Measurements from ENCODE around the gene GNA14.
A peak's percentile ranks its signal among the peaks of the same experiment; 100 is the strongest.
"Not testable (repeated sequence)": the region's sequence is repeated elsewhere in the genome, so short reads cannot be mapped to it uniquely, and the experiment has no call there.

The GNA14 gene

DNA sequence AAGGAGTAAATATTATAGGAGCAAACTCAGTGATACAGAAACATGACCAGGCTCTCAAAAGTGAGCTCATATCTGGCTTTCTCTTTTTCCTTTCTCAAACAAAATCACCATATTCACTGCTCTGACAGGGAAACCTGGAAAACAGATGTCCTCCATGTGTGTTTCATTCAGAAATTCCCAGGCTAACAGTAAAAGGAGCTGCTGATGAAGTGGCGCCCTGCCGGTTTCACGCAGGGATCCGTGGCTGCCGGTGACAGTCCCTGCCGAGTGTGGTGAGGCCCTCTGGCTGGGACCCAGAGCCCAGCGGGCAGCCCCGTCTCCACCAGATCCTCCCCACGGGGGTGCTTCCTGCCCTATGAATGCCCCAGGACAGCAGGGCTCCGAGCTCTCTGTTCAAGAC is 208.1 kb downstream of the GNA14 start:
- DNase-seq, result no peak

DNA sequence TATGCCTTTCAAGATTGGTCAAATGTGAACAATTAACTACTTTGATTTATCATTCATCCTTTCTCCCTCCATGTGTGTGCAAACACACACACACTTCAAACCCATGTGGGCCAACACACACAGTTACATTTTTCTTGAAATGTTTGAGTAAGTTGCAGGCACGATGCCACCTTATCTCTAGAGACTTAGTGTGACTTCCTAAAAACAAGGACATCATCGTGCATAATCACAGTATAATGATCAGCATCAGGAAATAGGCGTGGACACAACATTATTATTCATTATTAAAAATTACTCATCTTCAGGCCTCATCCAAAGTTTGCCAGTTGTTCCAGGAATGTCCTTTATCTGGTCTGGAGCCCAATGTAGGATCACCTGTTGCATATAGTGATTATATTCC is 209.5 kb downstream of the GNA14 start:
- DNase-seq, result no peak

DNA sequence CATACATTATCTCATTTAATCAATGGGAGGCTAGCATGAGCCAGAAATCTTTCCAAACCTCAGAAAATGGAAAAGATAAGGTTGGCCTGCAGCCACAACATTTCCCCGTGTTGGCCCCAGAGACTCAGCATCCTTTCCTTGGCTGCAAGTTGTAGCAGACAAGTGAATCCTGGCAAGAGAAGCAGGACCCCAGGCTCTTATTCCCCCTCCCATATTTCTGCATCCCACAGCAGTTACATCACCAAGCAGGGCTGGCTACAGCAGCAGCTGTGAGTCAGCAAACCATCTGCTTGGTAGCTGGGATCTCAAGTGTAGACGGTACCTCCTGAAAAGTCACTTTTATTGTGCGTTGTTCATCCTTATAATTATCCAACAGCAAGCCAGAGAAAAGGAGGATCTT is 212.4 kb downstream of the GNA14 start:
- DNase-seq, result no peak

DNA sequence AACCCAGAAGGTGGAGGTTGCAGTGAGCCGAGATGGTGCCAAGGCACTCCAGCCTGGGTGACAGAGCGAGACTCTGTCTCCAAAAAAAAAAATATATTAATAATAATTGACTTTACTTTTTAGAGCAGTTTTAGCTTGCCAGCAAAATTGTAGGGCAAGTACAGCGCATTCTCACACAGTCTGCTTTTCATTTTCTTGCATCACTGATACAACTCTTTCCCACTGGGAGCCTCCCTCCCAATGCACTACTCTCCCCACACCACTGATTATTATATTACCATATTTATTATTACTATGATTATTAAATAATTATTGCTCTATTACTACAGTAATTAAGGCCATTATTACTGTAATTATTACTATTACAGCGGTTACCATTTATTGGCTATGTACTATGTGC is 212.8 kb downstream of the GNA14 start:
- DNase-seq, result no peak

DNA sequence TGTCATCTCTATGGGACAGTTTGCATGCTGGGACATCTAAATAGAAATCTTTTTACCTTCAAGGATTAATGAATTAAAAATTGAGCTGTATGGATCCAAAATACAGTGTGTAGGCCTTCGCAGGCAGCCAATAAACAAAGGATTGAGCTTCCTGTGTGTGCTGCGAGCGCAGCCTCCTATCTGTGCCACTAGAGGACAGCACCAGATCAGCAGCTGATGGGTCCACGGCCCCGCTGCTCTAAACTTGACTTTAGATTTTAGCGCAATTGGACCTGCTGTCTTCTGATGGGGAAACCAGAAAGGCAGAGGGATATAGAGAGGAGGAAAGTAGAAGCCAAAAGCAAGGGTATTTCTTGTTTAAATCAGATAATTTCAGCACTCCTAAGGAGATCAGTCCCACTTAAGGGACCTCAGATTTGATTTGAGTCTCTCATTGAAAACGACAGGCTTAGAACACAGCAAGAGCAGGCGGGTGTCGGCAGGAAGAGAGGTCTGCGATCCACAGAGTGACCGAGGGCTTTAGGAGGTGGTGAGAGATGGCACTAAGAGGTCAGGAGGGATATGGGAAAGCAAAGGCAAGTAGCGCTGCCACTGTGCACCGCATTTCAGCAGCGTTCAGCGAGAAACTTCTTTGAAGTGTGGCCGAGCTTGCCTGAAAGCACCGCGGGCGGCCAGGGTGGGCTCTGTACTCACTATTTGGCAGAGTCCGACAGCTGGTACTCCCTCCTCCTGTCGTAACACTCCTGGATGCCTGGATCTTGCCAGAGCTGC is 214.3 kb downstream of the GNA14 start:
- peak; percentile 55 for DNase-seq

DNA sequence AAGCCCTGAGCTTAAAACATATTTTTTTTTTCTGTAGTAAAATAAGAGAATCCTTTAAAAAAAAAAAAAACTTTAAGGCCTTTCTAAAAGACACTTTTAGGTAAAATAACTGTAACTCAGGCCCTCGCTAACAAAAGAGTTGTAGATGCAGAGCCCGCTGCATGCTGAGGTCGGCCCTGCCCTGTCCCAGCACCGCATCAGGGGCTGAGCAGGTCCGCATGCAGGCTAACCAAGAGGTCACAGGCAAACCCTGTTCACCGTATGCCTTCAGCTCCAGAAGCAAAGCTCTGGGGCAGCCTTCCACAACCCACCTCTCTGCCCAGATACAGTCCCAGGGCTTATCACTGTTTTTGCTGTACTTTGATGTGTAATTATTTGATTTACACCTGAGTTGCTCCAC is 216.1 kb downstream of the GNA14 start:
- DNase-seq, result no peak

DNA sequence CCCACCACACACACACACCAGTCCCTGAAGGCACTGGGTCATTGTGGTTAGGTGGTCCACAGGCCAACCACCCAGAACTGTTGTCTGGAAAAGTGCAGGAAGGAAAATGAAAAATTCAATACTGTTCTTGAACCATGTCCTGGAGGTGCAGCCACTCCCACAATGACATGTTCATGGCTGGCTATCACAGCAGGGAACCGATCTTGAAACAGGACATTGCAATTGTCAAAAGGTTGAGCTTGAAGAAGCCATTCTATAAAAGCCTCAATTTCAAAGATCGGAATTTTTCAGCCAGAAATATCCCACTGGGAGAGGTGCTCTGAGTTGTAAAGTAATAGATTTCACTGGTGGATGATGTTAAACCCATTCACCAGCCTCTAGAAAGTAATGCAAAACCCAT is 218.2 kb downstream of the GNA14 start:
- DNase-seq, result no peak

DNA sequence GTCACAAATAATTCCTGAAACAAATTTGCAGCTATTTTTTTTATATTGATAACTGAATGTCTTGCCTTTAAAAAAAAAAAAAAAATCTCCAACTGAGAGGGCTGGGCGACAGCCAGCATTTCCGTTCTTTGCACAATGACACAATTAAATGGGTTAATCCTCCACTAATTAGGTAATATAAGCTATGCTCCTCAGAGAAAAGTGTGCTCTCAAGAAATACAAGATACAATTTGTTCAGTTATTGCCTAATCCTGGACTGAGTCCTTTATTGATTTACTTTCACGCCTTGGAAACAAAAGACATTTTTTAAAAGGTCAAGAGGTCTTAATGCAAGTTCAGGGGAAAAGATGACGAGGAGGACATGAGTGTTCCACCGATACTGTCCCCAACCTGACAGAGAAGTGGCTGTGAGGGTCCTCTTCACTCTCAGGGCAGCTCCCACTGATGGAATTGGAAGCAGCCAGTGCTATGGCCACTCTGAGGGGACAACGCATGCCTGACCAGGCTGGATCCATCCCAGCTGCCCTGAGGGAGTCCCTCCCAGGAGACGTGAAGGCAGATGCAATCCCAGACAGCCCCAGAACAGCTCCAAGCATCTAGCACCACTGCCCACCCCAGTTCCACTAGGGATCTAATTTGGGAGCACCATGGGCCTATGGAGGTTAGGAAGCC is 220.7 kb downstream of the GNA14 start:
- DNase-seq, result no peak

DNA sequence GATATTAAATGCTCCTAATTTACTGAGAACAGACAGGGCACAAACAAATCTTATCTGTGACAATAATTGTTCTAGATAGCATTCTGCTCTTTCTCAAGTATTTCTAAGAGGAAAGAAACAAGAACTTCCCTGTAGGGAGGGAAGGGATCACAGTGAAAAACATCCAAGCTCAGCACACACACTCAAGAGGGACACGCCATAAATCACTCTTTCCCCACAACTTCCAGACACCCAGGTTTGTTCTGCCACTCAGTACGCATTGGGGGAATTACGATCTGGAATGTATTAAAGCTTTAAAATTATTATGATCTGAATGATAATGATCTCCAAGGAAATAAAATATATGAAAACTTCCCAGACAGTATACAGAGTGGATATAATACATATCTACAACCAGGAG is 221.4 kb downstream of the GNA14 start:
- no peak for DNase-seq

DNA sequence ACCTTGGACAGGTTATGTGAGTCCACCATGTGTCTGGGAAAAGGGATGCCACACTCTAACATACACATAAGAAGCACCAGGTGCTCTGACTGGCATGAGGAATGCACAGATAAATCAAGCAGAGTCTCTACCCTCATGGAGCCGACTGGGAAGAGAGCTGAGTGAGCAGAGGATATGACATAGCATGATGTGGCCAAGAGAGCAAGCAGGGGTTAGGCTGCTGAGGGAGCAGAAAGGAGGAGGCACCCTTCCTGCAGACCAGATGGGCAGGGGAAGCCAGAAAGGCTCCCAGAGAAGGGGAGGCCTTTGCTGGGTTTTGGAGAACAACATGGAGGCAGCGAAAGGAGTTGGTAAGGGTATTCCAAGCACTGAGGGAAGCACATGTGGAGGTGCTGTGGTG is 223.1 kb downstream of the GNA14 start:
- no peak for DNase-seq

DNA sequence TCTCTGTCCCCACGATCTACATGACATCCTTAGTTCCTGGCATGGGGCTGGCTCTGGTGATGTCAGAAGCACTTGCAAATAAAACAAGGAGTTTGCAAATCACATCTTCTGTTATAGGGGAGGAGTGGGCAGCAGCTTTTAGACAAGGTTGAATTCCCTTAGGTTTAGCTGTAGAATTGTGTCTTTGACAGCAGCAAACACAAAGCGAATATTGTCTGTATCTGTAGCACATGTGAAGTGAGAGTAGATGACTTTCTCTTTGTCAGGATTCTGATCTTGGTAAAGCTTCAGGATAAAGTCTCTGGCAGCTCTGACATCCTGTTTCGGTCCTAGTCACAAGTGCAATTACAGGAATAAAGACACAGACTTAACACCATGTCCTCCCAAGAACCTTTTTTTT is 224.3 kb downstream of the GNA14 start:
- DNase-seq, result no peak

DNA sequence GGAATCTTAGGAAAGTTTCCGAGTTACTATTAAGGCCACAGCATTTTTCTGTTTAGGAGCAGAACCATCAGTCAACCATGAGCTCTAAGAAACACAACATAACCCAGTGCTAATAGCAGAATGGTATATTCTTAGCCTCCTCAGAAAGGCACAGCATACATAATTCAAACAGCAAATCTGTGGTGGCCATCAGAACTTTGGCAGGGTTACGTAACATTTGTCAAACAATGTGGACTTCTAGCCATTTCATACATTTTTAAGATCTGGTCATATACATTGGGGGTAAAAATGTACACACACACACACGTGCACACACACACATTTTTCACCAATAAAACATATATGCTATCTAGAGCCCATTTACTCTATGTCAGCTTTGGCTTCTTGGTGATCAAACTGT is 225.2 kb downstream of the GNA14 start:
- DNase-seq, result no peak

DNA sequence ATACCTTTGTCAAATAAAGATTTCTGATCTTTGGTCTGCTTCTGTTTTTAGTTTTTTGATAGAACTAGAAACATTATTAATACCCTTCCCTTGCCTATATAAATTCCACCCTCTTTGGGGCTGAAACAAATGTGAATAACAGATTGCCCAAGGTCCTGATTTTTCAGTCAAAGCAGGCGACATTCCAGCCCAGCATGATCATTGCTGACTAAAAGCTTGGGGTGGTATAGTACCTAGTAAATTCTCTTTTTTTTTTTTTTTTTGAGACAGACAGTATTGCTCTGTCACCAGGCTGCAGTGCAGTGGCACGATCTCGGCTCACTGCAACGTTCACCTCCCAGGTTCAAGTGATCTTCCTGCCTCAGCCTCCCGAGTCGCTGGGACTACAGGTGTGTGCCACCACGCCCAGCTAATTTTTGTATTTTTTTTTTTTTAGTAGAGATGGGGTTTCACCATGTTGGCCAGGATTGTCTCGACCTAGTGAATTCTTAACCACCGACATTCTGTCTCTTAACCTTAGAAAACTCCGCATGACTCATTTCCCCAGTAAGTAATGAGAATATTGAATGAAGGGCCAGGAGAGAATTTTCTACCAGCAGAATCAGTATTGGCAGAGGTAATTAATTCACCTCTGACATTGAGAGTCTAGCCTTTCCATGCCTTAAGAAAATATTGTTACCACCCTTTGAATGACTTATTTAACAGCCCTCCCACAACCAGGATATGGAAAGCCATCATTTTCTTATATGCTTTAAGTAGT is 226.4 kb downstream of the GNA14 start:
- DNase-seq, result no peak

DNA sequence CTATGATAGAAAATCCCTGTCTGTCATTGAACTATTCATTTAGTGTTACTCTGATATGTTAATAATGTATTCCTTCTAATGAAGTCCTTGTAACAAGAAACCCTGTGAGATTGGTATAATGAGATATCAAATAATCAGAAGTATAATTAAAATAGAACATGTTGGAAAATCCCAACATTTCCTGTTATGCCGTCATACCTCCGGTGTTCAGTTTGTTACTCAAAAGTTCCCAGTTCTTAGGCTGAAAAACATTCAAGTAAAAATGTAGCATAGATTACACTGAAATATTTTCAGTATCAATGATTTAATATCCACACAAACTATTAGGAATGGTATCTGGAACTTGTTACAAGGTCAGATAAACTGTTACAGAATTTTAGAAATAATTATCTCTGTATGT is 227.5 kb downstream of the GNA14 start:
- DNase-seq, result no peak

DNA sequence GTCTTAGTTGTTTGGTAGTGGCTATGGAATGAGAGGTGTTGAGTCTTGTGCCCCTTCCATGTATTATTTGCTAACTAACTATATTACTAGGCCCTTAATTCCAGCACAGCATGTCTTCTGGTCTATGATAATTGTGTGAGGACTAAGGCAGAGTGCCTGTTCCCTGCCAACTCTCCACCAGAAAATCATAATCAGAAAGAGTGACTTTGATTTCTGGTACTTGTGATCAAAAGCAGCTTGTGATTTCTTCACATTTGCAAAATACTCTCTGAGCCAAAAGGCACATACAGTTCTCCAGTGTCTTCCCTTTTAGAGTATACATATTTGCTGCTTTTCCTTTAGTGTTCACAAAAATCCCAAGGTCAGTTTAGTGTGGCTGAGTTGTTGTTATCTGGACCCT is 229.9 kb downstream of the GNA14 start:
- DNase-seq, result no peak

DNA sequence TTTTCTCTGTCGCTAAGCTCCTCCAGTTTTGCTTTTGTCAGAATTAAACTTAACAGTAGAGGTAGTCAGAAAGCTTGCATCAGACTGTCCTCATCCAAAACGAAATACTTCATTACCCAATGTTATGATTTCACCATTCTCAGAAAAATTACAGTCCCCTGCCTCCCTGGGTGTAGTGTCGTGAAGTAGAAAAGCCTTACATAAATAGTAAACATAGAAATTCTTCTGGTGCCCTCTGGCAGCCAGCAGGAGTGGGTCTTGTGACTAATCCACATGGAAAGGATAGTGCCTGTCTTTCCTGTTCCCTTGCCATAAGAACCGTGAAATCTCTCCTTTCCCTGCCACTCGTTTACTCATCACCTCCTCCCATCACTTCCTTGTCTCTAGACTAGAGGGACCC is 230.6 kb downstream of the GNA14 start:
- no peak for DNase-seq

DNA sequence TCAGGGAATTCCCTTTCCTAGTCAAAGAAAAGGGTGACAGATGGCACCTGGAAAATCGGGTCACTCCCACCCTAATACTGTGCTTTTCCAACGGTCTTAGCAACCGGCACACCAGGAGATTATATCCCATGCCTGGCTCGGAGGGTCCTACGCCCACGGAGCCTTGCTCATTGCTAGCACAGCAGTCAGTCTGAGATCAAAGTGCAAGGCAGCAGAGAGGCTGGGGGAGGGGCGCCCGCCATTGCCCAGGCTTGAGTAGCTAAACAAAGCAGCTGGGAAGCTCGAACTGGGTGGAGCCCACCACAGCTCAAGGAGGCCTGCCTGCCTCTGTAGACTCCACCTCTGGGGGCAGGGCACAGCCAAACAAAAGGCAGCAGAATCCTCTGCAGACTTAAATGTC is 239.6 kb downstream of the GNA14 start:
- not testable (repeated sequence) for DNase-seq

DNA sequence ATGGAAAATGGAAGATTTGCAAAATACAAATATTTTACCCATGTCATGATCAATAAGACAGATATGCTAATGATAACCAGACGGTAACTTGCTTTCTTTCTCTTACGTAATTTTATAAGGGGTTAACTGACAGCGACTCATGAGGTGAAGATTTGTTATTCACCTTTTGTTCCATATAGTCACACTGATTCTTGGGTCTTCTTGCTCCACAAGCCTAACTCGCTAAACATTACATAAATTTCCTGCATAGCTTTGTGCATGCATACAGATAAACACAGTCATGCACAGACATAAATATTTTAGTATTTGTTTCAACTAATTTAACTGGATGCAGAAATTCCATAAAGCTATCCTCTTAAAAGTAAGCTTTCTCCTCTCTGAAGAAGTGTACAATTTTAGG is 244.9 kb downstream of the GNA14 start:
- no peak for DNase-seq

DNA sequence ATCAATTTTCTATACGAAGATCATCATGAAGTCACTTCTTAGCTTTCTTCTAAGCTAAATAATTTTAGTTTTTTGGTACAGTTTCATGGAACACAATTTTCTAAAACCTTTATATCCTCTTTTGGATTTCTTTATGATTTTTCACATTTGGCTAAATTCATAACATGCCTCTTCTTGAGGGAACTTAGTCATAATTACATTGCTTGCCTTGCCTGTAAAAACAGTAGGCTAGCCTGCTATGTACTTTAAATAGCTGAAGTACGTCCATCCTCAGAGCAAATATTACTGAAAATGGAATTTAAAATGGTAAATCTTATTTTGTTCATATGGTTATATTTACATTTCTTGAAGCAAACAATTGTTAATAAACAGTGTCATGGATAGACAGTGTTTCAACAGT is 245.8 kb downstream of the GNA14 start:
- DNase-seq, result no peak

DNA sequence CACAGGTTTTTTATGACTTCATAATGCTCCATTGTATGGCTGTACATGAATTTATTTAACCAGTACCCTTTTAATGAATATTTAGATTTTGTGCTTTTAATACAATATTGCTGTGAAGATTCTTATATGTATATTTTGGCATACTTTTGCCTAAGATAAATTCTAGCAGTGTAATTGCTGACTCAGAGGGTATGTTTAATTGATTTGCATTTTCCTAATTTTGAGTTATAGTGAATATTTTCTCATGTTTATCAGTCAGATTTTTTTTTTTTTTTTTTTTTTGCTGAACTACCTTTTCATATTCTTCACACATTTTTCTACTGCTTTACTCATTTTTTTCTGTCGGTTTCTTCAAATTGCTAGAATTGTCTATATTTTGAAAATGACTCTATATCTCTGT is 248.2 kb downstream of the GNA14 start:
- no peak for DNase-seq

DNA sequence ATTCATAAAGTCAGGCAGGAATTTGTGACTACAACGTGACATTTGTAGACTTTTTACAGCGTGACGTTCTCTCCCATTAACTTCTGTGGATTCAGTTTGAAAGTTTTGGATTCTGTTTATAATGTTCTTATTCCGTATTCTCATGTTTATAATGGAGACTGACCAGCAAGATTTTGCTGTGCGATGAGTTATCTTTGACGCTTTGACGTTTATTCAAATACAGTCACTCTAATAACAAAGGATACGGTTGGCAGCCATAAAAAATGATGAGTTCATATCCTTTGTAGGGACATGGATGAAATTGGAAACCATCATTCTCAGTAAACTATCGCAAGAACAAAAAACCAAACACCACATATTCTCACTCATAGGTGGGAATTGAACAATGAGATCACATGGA is 249.5 kb downstream of the GNA14 start:
- DNase-seq, result not testable (repeated sequence)

DNA sequence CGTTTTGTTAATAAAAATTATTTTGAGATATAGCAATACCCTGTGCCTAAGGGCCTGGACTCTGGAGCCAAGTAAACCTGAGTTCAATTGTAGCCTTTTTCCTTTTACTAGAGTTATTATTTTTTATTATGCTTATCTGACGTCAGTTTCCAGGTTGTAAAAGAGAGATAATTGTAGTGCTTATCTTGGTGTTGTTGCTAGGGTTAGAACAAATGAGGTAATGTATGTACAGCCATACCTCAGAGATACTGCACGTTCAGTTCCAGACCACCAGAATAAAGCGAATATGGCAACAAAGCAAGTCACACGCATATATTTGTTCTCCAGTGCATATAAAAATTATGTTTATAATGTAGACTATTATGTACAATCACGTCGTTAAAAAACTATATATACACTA is 255.8 kb downstream of the GNA14 start:
- no peak for DNase-seq

DNA sequence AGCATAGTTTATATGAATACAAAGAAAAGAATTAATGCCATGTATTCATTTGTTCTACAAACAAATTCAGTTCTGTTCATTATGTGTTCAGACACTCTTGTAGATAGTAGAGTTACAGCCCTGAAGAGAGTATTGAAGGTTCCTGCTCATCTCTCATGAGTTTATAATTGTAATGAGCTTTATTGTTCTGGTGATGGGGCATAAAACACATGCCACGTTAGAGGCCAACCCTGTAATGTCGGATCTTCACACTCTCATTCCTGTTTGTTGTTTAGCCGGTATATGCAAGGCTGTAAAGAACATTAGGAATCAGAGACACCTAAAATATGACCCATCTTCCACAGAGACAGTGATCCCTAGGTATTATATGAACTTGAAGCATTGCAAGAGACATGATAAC is 256.3 kb downstream of the GNA14 start:
- no peak for DNase-seq

DNA sequence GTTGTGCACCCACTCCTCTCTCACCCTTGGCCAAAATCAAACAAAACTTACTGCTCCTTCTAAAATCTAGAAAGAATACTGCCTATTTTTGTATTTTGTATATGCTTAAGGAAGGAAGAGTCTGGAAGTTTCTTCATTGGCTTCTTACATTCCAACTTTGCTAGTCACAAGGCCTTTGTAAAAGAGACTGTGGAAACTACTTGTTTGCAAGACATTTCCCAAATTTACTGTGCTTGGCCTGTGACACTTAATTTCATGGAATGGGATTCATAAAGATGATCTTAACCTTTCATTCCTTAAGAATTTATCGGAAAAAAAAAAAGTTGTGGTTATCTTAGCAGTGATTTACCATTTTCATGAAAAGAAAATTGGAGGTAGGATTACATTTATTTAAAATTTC is 261.9 kb downstream of the GNA14 start:
- DNase-seq, result no peak

Measured in 8988T (cell line).